Stimulated activated CD8-positive, alpha-beta memory T cell treated with anti-CD3 and anti-CD28 coated beads, Interleukin-2, amount 100 ng/mL, for 48 hours (primary cell): Measurements from ENCODE around the gene ABCB9.
A peak's percentile ranks its signal among the peaks of the same experiment; 100 is the strongest.
"Not testable (repeated sequence)": the region's sequence is repeated elsewhere in the genome, so short reads cannot be mapped to it uniquely, and the experiment has no call there.

Experiments used
- DNase-seq, 2 donors: peaks; one replicate each; pipeline ENCODE4 v3.0.0-alpha.2; 2020; ENCODE audit warnings: low read depth in 2 of 2

ABCB9 gene

GRCh38 chr12:122937622-122938091 lies 28.6 kb downstream of the ABCB9 start:
- no peak for DNase-seq

GRCh38 chr12:122935318-122935717 lies 30.9 kb downstream of the ABCB9 start:
- no peak for DNase-seq

DNA sequence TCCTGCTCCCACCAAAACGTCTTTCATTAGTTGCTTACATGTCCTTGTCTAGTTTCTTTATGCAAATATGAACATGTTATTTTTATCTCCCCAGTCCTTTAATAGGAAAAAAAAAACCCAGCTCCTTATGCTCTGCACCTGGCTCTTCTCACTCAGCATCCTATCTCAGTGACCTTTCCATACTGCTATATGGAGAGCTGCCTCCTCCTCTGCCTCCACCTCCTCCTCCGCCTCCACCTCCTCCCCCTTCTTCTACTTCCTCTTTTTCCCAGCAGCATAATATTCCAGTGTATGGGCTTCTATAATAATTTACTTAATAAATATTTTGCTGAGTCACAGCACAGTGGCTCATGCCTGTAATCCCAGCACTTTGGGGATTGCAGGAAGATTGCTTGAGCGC lies 31.5 kb downstream of the ABCB9 start:
- DNase-seq = no peak

DNA sequence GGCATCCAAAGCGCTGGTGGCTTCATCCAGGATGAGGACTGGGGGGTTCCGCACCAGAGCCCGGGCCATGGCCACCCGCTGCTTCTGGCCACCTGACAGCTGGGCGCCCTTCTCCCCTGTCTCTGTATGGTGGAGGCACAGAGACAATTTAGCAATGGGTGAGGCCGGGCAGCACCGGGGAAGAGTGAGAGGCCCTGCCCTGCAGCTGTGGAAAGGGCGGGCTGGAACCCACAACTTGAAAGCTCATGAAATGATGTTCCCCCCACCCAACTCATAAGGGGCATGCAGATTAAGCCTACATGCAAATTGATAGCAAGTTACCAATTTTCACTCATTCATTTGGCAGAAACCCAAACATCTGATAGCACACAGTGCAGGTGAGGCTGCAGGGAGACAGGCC lies 34.1 kb downstream of the ABCB9 start:
- no peak for DNase-seq

- DNase-seq = no peak
Observed at GRCh38 chr12:122929812-122930211, 36.5 kb downstream of the ABCB9 start.

GRCh38 chr12:122929148-122929538 lies 37.1 kb downstream of the ABCB9 start:
- DNase-seq = no peak

GRCh38 chr12:122928404-122929147 lies 37.7 kb downstream of the ABCB9 start:
- DNase-seq = no peak

GRCh38 chr12:122927756-122928403 lies 38.4 kb downstream of the ABCB9 start:
- DNase-seq = no peak

- DNase-seq = no peak
Observed at GRCh38 chr12:122921917-122922316, 44.3 kb downstream of the ABCB9 start.

DNA sequence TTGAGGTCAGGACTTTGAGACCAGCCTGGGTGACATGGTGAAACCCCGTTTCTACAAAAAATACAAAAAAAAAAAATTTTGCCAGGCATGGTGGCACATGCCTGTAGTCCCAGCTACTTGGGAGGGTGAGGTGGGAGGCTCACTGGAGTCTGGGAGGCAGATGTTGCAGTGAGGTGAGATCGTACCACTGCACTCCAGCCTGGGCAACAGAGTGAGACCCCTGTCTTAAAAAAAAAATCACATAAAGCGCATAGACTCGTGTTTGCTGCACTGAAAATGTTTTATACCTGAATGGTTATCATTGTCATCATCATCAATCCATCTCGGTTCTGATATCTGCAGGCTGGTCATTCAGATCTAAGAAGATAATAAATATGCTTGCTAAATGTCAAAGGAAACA lies 45.6 kb downstream of the ABCB9 start:
- no peak for DNase-seq

DNA sequence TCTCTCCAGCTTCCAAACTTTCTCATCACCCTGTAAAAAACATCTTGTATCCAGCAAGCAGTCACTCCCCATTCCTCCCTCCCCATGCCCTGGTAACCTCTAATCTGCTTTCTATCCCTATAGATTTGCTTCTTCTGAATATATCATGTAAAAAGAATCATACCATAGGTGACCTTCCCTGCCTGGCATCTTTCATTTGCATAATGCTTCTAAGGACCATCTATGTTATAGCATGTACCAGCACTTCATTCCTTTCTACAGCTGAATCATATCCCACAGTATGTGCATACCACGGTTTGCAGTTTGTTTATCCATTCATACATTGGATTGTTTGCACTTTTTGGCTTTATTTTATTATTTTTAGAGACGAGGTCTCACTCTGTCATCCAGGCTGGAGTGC lies 47.4 kb downstream of the ABCB9 start:
- no peak for DNase-seq

DNA sequence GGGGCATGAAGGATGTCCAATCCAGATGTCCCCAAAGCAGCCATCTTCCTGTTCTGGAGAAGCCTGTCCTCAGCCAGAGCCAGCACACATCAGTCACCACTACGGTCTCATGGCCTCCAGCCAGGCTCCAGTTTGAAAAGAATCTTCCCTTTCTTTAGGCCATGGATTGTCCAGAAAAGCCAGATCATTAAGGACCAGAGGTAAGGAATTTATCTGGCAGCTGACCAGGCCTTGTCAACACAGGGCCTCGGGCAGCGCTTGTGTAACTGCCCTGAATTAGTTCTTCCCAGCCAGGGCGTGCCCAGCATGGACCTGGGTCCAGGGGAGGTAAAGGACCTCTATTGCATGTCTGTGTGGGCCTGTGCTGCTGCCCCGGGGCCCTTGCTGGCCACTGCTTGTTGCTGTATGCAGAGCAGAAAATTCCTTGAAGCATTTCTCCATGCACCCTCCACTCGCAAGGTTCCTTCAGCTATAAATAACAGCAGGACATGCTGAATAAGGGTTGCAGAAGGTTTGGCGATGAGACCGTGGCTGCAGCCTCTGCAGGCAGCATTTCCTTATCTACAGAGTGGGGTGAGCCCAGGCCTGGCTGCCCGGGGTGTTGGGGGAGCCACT lies 48.6 kb downstream of the ABCB9 start:
- no peak for DNase-seq

- no peak for DNase-seq
Observed at GRCh38 chr12:122909442-122910288, 56.6 kb downstream of the ABCB9 start.

DNA sequence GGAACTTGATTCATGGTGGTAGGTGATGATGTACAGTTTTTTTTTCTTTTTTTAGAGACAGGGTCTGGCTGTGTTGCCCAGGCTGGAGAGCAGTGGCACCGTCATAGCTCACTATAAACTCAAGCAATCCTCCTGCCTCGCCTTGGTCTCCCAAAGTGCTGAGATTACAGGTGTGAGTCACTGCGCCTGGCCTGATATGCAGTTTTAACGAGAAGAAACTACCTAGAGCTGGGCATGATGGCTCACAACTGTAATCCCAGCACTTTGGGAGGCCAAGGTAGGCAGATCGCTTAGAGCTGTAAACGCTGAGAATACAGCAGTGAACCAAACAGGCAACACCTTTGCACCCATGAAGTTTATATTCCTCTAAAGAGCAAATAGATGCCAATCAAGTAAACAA lies 57.3 kb downstream of the ABCB9 start:
- DNase-seq = no peak

- DNase-seq = not testable (repeated sequence)
Observed at GRCh38 chr12:122905258-122905657, 61.0 kb downstream of the ABCB9 start.

GRCh38 chr12:122903693-122904034 lies 62.6 kb downstream of the ABCB9 start:
- DNase-seq = no peak

DNA sequence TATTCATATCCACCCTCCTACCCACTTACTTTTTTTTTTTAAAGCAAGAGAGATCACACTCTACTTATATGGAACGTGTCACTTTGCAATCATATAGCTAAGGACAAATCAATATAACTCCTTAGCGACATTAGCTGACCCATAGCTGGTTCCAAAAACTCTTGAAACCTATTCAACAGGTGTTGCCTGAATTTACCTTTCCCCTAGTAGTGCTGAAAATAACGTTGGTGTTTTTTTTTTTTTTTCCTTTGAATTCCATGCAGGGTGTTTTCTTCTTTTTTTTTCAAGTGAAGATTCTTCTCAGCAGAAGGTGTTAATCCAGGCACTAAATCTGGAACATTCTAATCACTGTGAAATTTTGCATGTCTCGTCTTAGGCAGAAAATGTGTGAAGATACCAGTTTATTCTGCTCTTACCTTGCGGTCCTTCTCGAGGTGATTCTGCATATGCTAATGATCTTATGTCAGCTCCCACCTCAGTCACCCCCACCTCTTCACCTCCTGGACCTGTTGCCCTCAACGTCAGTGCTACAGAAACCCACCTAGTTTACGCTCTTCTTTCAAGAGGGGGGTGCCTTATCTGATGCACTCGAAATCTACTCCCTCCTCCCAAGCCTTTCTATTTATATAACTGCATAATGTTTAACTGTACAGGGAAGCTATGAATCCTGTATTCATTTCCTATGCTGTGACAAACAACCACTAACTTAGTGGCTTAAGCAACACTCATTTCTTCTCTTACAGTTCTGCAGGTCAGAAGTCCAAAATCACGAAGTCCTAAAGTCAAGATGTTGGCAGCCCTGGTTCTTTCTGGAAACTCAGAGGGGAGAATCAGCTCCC lies 63.2 kb downstream of the ABCB9 start:
- no peak for DNase-seq

DNA sequence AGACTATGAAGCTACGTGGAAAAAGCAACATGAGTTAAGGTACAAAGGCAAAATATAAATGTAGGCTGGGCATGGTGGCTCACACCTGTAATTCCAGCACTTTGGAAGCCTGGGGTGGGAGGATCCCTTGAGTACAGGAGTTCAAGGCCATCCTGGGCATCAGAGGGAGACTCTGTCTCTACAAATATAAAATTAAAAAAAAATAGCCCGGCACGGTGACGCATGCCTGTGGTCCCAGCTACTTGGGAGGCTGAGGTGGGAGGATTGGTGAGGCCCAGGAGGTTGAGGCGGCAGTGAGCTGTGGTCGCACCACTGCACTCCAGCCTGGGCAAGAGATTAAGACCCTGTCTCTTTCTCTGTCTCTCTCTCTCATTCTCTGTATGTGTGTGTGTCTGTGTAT lies 66.4 kb downstream of the ABCB9 start:
- no peak for DNase-seq

DNA sequence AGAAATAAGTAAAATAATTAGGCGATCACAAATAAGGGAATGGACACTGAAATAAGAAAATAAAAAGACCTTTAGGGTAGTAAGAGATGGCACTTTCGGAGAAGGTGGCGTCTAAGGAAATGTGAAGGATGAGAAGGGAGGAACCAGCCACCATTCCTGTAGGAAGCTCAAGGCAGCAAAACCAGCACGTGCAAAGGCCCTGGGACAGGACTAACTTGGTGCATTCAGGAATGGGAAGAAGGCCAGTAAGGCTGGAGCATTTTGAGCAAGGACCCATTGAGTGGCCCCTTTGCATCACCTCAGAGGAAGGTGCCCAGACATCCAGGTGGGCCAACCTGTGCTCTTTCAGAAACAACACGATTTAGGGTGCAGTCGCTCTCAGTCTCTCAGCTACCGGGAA lies 69.6 kb downstream of the ABCB9 start:
- DNase-seq = no peak

DNA sequence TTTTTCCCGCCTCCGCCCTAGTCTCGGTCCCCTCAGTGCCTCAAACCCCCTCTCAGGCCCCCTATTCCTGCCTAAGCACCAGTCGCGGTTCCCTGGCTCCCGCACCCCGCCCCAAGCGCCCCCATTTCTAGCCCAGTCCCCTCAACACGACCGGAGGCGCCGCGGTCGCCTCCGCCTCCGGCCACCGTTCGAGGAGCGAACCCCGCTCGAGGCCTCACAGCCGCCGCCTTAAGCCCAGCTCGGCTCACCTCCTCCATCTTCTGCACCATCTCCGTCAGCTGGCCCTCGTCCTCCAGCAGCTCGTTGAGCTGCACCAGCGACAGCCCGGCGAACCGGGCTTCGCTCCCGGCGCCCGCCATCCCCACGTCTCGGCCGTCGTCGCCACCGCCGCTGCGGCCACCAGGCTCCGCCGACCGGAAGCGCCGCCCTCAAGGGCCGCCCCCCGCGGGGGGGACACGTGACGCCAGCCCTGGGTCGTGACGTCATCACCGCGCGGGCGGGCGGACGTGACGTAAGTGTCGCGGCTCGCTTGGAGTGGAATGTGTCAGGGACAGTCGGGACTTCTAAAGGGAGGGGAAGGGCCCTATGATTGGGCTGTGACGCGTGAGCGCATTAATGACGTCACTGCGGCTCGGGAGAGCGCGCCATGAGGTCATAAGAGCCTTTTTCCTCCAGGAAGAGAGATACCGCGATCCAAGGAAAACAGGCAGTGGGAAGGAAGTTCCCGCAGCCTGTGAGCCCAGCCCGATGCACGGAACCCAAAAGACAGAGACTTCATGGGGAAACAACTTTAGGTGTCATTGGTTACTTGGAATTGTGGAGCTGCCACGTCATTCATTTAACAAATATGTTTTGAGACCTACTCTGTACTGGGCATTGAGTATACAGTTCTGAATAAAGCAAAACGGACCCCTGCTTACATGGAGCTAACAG lies 70.3 kb downstream of the ABCB9 start, which contains the start of gene VPS37B:
Gene VPS37B (minus strand): TSS at position 421 of the 933 bp plus-strand sequence. CDS start 62 bp downstream, at position 359.
- peak; percentile 76 to 78 for DNase-seq
